K562 (cell line): ENCODE data around the gene DPH6.

ENCODE experiments used
- FUS ChIP-seq: fragments of 200-400 bp; formaldehyde crosslinking; optimal IDR thresholded peaks from 2 replicates; pipeline ENCODE3; 2017; ENCODE audit warnings: low read depth, low read length
- HDGF ChIP-seq: fragments of 450-650 bp; IDR thresholded peaks from 2 replicates; pipeline ENCODE4 v1.6.1; 2016
- POLR2AphosphoS5 ChIP-seq: IDR thresholded peaks from 2 replicates; pipeline ENCODE4 v1.6.1; 2011; ENCODE audit warnings: mild to moderate bottlenecking, low read depth, low read length, moderate library complexity; ENCODE audit not compliant: control insufficient read depth, insufficient read depth
- STAT5B ChIP-seq: fragments of 250-450 bp; sonication (Bioruptor Pico); IDR thresholded peaks from 2 replicates; pipeline ENCODE4 v1.8.0; 2021; ENCODE audit warnings: mild to moderate bottlenecking, inconsistent platforms
- TCF7 ChIP-seq: sonication (generic); IDR thresholded peaks from 2 replicates; pipeline ENCODE4 v1.6.1; 2016; ENCODE audit warnings: antibody characterized with exemption, borderline replicate concordance
- TF ChIP-seq, protein P1 (sequence below): fragments of 450-650 bp; IDR thresholded peaks from 2 replicates; pipeline ENCODE4 v1.6.1; 2016; ENCODE audit warnings: low read depth
- TF ChIP-seq, protein P2 (sequence below): sonication (generic); formaldehyde crosslinking; IDR thresholded peaks from 2 replicates; pipeline ENCODE4 v1.8.0; 2023; ENCODE audit warnings: mild to moderate bottlenecking, missing genetic modification reagents

DNA sequence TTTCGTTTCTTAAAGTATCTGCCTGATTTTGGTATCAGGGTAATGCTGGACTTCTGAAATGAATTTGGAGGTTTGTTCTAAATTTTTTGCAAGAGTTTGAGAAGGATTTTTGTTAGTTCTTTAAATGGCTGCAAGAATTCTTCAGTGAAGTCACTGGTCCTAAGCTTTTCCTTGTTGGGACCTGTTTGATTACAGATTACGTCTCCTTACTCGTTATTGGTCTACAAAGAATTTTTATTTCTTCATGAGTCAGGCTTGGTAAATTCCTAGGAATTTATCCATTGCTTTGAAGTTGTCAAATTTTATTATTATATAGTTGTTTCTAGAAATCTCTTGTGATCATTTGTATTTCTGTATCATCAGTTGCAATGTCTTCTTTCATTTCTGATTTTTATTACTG, 196.0 kb downstream of the DPH6 start:
- no peak for TF ChIP-seq POLR2AphosphoS5
- no peak for TF ChIP-seq HDGF
- no peak for TF ChIP-seq STAT5B
- TF ChIP-seq, protein P1, sequence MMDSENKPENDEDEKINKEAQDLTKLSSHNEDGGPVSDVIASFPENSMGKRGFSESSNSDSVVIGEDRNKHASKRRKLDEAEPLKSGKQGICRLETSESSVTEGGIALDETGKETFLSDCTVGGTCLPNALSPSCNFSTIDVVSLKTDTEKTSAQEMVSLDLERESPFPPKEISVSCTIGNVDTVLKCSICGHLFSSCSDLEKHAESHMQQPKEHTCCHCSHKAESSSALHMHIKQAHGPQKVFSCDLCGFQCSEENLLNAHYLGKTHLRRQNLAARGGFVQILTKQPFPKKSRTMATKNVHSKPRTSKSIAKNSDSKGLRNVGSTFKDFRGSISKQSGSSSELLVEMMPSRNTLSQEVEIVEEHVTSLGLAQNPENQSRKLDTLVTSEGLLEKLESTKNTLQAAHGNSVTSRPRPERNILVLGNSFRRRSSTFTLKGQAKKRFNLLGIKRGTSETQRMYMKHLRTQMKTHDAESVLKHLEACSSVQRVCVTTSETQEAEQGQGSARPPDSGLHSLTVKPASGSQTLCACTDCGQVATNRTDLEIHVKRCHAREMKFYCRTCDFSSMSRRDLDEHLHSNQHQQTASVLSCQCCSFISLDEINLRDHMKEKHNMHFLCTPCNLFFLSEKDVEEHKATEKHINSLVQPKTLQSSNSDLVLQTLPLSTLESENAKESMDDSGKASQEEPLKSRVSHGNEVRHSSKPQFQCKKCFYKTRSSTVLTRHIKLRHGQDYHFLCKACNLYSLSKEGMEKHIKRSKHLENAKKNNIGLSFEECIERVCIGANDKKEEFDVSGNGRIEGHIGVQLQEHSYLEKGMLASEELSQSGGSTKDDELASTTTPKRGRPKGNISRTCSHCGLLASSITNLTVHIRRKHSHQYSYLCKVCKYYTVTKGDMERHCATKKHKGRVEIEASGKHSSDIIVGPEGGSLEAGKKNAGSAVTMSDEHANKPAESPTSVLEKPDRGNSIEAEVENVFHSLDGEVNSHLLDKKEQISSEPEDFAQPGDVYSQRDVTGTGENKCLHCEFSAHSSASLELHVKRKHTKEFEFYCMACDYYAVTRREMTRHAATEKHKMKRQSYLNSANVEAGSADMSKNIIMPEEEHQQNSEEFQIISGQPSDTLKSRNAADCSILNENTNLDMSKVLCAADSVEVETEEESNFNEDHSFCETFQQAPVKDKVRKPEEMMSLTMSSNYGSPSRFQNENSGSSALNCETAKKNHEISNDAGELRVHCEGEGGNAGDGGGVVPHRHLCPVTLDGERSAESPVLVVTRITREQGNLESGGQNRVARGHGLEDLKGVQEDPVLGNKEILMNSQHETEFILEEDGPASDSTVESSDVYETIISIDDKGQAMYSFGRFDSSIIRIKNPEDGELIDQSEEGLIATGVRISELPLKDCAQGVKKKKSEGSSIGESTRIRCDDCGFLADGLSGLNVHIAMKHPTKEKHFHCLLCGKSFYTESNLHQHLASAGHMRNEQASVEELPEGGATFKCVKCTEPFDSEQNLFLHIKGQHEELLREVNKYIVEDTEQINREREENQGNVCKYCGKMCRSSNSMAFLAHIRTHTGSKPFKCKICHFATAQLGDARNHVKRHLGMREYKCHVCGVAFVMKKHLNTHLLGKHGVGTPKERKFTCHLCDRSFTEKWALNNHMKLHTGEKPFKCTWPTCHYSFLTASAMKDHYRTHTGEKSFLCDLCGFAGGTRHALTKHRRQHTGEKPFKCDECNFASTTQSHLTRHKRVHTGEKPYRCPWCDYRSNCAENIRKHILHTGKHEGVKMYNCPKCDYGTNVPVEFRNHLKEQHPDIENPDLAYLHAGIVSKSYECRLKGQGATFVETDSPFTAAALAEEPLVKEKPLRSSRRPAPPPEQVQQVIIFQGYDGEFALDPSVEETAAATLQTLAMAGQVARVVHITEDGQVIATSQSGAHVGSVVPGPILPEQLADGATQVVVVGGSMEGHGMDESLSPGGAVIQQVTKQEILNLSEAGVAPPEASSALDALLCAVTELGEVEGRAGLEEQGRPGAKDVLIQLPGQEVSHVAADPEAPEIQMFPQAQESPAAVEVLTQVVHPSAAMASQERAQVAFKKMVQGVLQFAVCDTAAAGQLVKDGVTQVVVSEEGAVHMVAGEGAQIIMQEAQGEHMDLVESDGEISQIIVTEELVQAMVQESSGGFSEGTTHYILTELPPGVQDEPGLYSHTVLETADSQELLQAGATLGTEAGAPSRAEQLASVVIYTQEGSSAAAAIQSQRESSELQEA: no peak
- no peak for TF ChIP-seq TCF7
- no peak for TF ChIP-seq FUS
- TF ChIP-seq, protein P2, sequence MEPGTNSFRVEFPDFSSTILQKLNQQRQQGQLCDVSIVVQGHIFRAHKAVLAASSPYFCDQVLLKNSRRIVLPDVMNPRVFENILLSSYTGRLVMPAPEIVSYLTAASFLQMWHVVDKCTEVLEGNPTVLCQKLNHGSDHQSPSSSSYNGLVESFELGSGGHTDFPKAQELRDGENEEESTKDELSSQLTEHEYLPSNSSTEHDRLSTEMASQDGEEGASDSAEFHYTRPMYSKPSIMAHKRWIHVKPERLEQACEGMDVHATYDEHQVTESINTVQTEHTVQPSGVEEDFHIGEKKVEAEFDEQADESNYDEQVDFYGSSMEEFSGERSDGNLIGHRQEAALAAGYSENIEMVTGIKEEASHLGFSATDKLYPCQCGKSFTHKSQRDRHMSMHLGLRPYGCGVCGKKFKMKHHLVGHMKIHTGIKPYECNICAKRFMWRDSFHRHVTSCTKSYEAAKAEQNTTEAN (CRISPR knock-in tag): no peak
